Activated naive CD8-positive, alpha-beta T cell treated with anti-CD3 and anti-CD28 coated beads, Interleukin-2, amount 10 ng/mL, durations not matched to agents 7 days and 5 days (primary cell): ENCODE measurements around the gene COP1. TPM values are rescaled to one million over a fixed set of nuclear protein-coding genes. Genes with fewer than 3 reads are reported as not detected.
"Not testable (repeated sequence)": the region's sequence is repeated elsewhere in the genome, so short reads cannot be mapped to it uniquely, and the experiment has no call there.

Experiments used
- ATAC-seq: fragments of 150-1000 bp; cut with Tn5 transposase; one replicate; pipeline ENCODE4 v1.10.0; 2021; ENCODE audit warnings: low read depth, moderate library complexity
- POLR2A ChIA-PET: fragments of 350-600 bp; sonication (Branson Sonifier 250); formaldehyde crosslinking; loops from one replicate; lab custom pipeline; 2021; ENCODE audit warnings: antibody characterized with exemption; lab: Charles Lee
- DNase-seq: peaks from one replicate; pipeline ENCODE4 v3.0.0; 2021
- H3K27ac Mint-ChIP-seq: one replicate; pipeline ENCODE4 v1.8.0; 2022; ENCODE audit warnings: mild to moderate bottlenecking, mixed read lengths
- H3K27me3 Mint-ChIP-seq: one replicate; pipeline ENCODE4 v1.8.0; 2022; ENCODE audit warnings: mild to moderate bottlenecking, moderate library complexity, mixed read lengths
- H3K36me3 Mint-ChIP-seq: one replicate; pipeline ENCODE4 v1.8.0; 2021; ENCODE audit warnings: mild to moderate bottlenecking, mixed read lengths
- H3K4me1 Mint-ChIP-seq: one replicate; pipeline ENCODE4 v1.8.0; 2021; ENCODE audit warnings: mixed read lengths
- H3K4me3 Mint-ChIP-seq: one replicate; pipeline ENCODE4 v1.8.0; 2022; ENCODE audit warnings: mild to moderate bottlenecking, moderate library complexity, mixed read lengths
- H3K9me3 Mint-ChIP-seq: one replicate; pipeline ENCODE4 v1.8.0; 2021; ENCODE audit warnings: mixed read lengths
- total RNA-seq, 2 experiments: library from RNA; stranded (reverse); gene quantifications; one replicate each; pipeline ENCODE4 v1.2.3, GENCODE V29; 2021

Gene COP1
- total RNA-seq, 2 experiments from 2014 or later: 43.2 to 46.8 TPM

DNA sequence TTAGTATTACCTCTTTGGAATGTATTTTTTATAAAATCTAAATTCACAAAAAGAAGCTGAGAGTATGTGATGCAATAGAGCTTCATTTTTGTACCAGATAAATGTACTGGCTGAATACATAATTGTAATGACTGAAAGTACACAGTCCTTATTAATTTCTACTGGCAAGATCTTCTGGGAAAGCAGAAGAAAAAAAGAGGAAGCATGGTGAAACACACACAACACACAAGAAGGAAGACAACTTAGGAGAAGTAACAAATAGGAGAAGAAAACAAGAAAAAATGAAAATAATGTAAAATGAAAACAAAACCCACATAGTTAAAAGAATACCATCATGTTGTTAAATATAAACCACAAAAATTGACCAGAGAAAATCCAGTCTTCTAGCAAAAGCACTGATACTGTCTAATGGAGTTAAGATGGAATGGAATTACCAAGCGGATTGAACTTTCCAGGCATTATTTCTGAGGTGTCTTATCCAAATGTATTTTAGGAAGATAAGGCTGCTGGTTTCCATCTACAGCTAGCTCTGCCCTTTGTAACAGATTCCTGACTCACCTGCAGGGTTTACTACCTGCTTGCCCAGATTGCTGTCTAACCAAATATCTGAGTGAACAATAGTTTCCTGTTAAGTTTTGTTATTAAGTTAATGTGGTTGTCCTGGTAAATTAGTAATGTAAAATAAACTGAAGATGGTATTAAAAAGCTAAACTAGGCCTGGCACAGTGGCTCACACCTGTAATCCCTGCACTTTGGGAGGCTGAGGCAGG is 4.5 kb upstream of the COP1 start:
- no peak for DNase-seq
- Mint-ChIP-seq H3K4me3 (no peak overlapping the region), H3K36me3 (no peaks in the 10 kb centered on the region), H3K9me3 (peaks cover 1% of the 10 kb centered on the region), H3K27ac (no peak overlapping the region), H3K4me1 (peaks cover 1% of the 10 kb centered on the region), H3K27me3 (peaks cover 3% of the 10 kb centered on the region)
- POLR2A ChIA-PET: no interaction called here
- no peak for ATAC-seq

GRCh38 chr1:176208034-176208433 is 948 bp upstream of the COP1 start:
- H3K36me3 Mint-ChIP-seq: peaks cover 7% of the 10 kb centered on the region
- H3K9me3 Mint-ChIP-seq: peaks cover 1% of the 10 kb centered on the region
- no peak for DNase-seq
- H3K27ac Mint-ChIP-seq: peak overlapping the region; percentile 99
- POLR2A ChIA-PET: interaction anchor here (0.6 to 0.9 kb wide), 5 partner anchors 14 to 172 kb away, joined by 3 to 4 read pairs (median 3); no protein-coding TSS in a partner anchor
- no peak for ATAC-seq
- H3K4me3 Mint-ChIP-seq: peak overlapping the region; percentile 98
- no peaks in the 10 kb centered on the region for H3K27me3 Mint-ChIP-seq
- peaks cover 14% of the 10 kb centered on the region for H3K4me1 Mint-ChIP-seq

- H3K9me3 Mint-ChIP-seq: peaks cover 1% of the 10 kb centered on the region
- H3K27ac Mint-ChIP-seq: peak overlapping the region; percentile 100
- H3K4me1 Mint-ChIP-seq: peaks cover 22% of the 10 kb centered on the region
- H3K36me3 Mint-ChIP-seq: peaks cover 9% of the 10 kb centered on the region
- peak; percentile 25 for ATAC-seq
- H3K27me3 Mint-ChIP-seq: no peaks in the 10 kb centered on the region
- POLR2A ChIA-PET: interaction anchor here (0.6 to 2.5 kb wide), 4 partner anchors 10 to 193 kb away, joined by 3 to 10 read pairs (median 3); no protein-coding TSS in a partner anchor
- DNase-seq: peak; percentile 77
- H3K4me3 Mint-ChIP-seq: peak overlapping the region; percentile 100
Measured at GRCh38 chr1:176206006-176206960, 803 bp downstream of the COP1 start.

- peaks cover 24% of the 10 kb centered on the region for H3K4me1 Mint-ChIP-seq
- no peak for ATAC-seq
- H3K27ac Mint-ChIP-seq: peak overlapping the region; percentile 100
Measured at GRCh38 chr1:176205332-176205914, 1.7 kb downstream of the COP1 start.

GRCh38 chr1:176204655-176205054 is 2.4 kb downstream of the COP1 start:
- POLR2A ChIA-PET: interaction anchor here (2.5 kb wide), 1 partner anchor 9 kb away, joined by 10 read pairs; no protein-coding TSS in a partner anchor
- H3K27ac Mint-ChIP-seq: not testable (repeated sequence)
- H3K4me1 Mint-ChIP-seq: peaks cover 27% of the 10 kb centered on the region

More at GRCh38 chr1:176205332-176205914, 1.7 kb downstream of the COP1 start:
- peaks cover 1% of the 10 kb centered on the region for H3K9me3 Mint-ChIP-seq
- no peaks in the 10 kb centered on the region for H3K27me3 Mint-ChIP-seq
- peaks cover 11% of the 10 kb centered on the region for H3K36me3 Mint-ChIP-seq
- DNase-seq: no peak
- H3K4me3 Mint-ChIP-seq: peak overlapping the region; percentile 100
- POLR2A ChIA-PET: interaction anchor here (0.8 to 2.5 kb wide), 2 partner anchors 9 to 21 kb away, joined by 3 to 10 read pairs; no protein-coding TSS in a partner anchor

GRCh38 chr1:176203735-176204134 is 3.4 kb downstream of the COP1 start:
- H3K4me1 Mint-ChIP-seq: peaks cover 28% of the 10 kb centered on the region

More at GRCh38 chr1:176204655-176205054, 2.4 kb downstream of the COP1 start:
- ATAC-seq, H3K9me3 Mint-ChIP-seq, DNase-seq, H3K27me3 Mint-ChIP-seq: not testable (repeated sequence)
- Mint-ChIP-seq H3K4me3 (peak overlapping the region; percentile 100), H3K36me3 (peaks cover 16% of the 10 kb centered on the region)

DNA sequence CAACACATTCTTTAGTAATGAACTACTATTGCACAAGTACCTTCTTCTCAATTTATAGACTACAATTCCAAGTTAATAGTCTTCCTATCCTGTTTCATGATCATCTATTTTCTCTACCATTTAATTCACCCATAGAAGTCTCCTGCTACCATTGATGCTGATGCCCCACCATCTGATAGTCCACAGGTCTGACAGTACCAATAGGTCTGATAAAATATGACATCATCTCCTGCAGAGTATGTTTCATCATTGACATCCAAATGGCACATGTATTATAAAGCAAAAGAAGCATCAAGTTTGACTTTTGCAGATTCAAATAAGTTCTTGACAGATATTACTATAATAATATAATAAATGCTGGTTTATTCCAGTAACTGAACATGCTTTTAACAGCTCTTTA is 5.5 kb downstream of the COP1 start:
- H3K27ac Mint-ChIP-seq: no peak overlapping the region
- DNase-seq (no peak), ATAC-seq (no peak)
- POLR2A ChIA-PET: no interaction called here
- peaks cover 31% of the 10 kb centered on the region for H3K4me1 Mint-ChIP-seq
- peaks cover 23% of the 10 kb centered on the region for H3K36me3 Mint-ChIP-seq
- H3K27me3 Mint-ChIP-seq: no peaks in the 10 kb centered on the region
- H3K4me3 Mint-ChIP-seq: no peak overlapping the region
- H3K9me3 Mint-ChIP-seq: no peaks in the 10 kb centered on the region

More at GRCh38 chr1:176203735-176204134, 3.4 kb downstream of the COP1 start:
- no peak overlapping the region for H3K4me3 Mint-ChIP-seq
- no peak overlapping the region for H3K27ac Mint-ChIP-seq
- no peaks in the 10 kb centered on the region for H3K9me3 Mint-ChIP-seq
- no peak for DNase-seq
- POLR2A ChIA-PET: no interaction called here
- ATAC-seq: no peak
- no peaks in the 10 kb centered on the region for H3K27me3 Mint-ChIP-seq
- peaks cover 18% of the 10 kb centered on the region for H3K36me3 Mint-ChIP-seq

DNA sequence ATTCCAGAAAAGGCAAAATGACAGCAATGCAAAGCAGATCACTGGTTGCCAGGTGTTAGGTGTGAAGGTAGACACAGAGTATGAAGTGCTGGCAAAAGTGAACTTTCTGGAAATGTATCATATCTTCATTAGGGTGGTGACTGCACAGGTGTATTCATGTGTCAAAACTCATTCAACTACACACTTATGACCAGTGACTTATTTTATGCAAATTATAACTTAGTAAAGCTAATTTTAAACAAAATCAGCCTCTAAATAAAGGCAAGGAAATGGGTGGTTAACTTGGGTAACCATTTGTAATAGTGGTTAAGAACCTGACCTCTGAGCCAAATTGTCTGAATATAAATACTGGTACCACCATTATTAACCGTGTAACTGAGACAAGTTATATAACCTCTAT is 7.4 kb downstream of the COP1 start:
- Mint-ChIP-seq H3K9me3 (no peaks in the 10 kb centered on the region), H3K36me3 (peaks cover 19% of the 10 kb centered on the region), H3K4me3 (no peak overlapping the region), H3K4me1 (peaks cover 31% of the 10 kb centered on the region), H3K27ac (no peak overlapping the region), H3K27me3 (no peaks in the 10 kb centered on the region)
- POLR2A ChIA-PET: no interaction called here
- DNase-seq: no peak
- ATAC-seq: no peak

- Mint-ChIP-seq H3K4me1 (peaks cover 33% of the 10 kb centered on the region), H3K9me3 (peaks cover 2% of the 10 kb centered on the region), H3K27ac (no peak overlapping the region), H3K4me3 (no peak overlapping the region), H3K27me3 (no peaks in the 10 kb centered on the region), H3K36me3 (peaks cover 24% of the 10 kb centered on the region)
- POLR2A ChIA-PET: no interaction called here
- ATAC-seq (no peak), DNase-seq (no peak)
Measured at GRCh38 chr1:176198413-176198812, 8.7 kb downstream of the COP1 start.

DNA sequence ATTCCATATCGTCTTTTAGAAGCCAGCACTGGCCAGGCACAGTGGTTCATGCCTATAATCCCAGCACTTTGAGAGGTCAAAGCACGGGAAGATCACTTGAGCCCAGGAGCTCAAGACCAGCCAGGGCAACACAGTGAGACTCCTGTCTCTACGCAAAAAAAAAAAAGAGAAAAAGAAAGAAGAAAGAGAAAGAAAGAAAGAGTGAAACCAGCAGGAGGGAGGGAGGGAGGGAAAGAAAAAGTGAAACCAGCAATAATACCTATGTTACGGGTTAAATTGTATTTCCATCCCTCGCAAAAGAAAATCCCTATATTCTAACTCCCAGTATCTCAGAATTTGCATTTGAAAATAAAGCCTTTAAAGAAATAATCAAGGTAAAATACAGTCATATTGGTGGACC is 10.4 kb downstream of the COP1 start:
- Mint-ChIP-seq H3K4me1 (peaks cover 37% of the 10 kb centered on the region), H3K4me3 (peak overlapping the region; percentile 74), H3K27ac (peak overlapping the region; percentile 38), H3K27me3 (no peaks in the 10 kb centered on the region), H3K9me3 (peaks cover 2% of the 10 kb centered on the region), H3K36me3 (peaks cover 30% of the 10 kb centered on the region)
- DNase-seq (no peak), ATAC-seq (no peak)
- POLR2A ChIA-PET: interaction anchor here (2.9 kb wide), 1 partner anchor 9 kb away, joined by 10 read pairs; no protein-coding TSS in a partner anchor

- H3K36me3 Mint-ChIP-seq: peaks cover 30% of the 10 kb centered on the region
- H3K27me3 Mint-ChIP-seq: no peaks in the 10 kb centered on the region
- peaks cover 34% of the 10 kb centered on the region for H3K4me1 Mint-ChIP-seq
- H3K9me3 Mint-ChIP-seq: peaks cover 2% of the 10 kb centered on the region
- no peak for DNase-seq
- H3K27ac Mint-ChIP-seq: no peak overlapping the region
- POLR2A ChIA-PET: interaction anchor here (2.9 kb wide), 1 partner anchor 10 kb away, joined by 10 read pairs; no protein-coding TSS in a partner anchor
- no peak for ATAC-seq
- H3K4me3 Mint-ChIP-seq: no peak overlapping the region
Measured at GRCh38 chr1:176195547-176195946, 11.5 kb downstream of the COP1 start.

GRCh38 chr1:176193663-176194062 is 13.4 kb downstream of the COP1 start:
- ATAC-seq: no peak
- Mint-ChIP-seq H3K4me1 (peaks cover 37% of the 10 kb centered on the region), H3K27me3 (no peaks in the 10 kb centered on the region), H3K4me3 (no peak overlapping the region), H3K27ac (no peak overlapping the region), H3K36me3 (peaks cover 31% of the 10 kb centered on the region), H3K9me3 (peaks cover 5% of the 10 kb centered on the region)
- DNase-seq: no peak
- POLR2A ChIA-PET: no interaction called here

- H3K4me3 Mint-ChIP-seq: no peak overlapping the region
- peaks cover 6% of the 10 kb centered on the region for H3K9me3 Mint-ChIP-seq
- no peaks in the 10 kb centered on the region for H3K27me3 Mint-ChIP-seq
- DNase-seq (no peak), ATAC-seq (no peak)
- peaks cover 31% of the 10 kb centered on the region for H3K36me3 Mint-ChIP-seq
- peaks cover 37% of the 10 kb centered on the region for H3K4me1 Mint-ChIP-seq
- POLR2A ChIA-PET: no interaction called here
- H3K27ac Mint-ChIP-seq: no peak overlapping the region
Measured at GRCh38 chr1:176193023-176193422, 14.1 kb downstream of the COP1 start.
